GM18498 (cell line): ENCODE results near the gene MAN2B2.

Experiments used
- ATAC-seq: cut with Tn5 transposase; IDR thresholded peaks from one replicate; pipeline ENCODE4 v1.9.1; 2021; ENCODE audit warnings: mild to moderate bottlenecking, moderate library complexity; ENCODE audit not compliant: unreplicated experiment

The MAN2B2 gene

DNA sequence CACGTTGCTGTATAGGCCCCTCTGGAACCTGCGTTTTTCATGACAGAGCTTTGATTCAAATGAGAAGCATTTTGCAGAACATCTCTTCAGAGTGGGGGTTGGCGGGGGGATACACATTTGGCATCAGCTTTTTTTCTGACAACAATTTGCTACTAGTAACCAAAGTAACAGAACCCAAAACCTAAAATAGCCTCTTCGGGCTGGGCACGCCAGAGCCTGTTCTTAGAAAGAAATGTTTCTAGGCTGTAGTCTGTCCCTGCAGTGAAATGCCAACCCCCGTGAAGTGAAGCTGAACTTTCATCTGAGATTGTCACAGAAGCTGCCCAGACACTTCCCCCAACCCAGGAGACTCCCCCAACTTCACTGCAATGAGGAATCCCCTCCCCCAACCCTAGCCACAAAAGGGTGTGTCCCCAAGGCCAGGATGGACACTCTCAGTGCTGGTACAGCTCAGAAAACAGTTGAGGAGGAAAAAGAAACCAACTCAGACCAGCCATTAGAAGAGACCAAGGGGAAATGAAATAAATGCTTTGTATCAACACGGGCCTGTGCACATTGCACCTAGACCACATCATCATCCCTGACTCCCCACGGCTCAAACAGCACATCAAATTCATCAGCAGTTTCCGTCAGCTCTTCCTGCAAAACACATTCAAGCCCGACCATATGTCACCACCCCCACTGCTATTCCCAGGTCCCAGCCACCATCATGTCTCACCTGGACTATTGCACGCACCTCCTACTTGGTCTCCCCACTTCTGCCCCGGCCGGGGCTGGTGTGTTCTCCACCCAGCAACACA, 8.4 kb upstream of the MAN2B2 start:
- ATAC-seq: no peak

DNA sequence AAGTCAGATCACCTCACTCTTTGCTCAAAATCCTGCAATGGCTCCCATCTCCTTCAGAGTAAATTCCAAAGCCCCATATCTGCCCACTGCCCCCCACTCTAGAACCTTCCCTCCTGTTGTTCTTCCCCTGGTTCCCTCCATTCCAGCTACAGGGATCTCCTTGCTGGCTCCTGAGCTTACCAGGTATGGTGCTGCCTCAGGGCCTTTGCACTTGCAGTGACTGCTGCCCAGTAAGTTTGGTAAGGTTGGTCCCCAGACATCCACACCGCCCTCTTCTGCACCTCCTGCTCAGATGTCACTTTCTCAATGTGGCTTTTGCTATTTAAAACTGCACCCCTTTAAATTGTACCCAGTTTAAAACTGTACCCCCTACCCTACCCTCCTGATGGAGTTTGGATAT, 7.8 kb upstream of the MAN2B2 start:
- no peak for ATAC-seq

DNA sequence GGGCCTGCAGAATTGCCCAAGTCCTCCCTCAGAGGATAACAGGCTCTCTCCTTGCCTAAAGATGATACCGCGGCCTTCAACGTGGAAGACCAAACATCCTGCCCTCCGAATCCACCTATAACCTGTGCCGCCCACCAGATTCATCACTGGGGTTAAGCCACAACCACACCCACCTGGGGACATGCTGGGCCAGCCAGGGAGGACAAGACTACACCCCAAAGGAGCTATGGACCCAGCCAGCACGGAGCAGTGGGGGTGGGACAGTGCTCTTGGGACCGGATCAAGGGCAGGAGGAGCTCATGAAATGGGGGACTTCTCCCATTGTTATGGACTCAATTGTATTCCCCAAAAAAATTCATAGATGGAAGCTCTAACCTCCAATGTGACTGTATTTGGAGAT, 6.8 kb upstream of the MAN2B2 start:
- ATAC-seq: no peak

DNA sequence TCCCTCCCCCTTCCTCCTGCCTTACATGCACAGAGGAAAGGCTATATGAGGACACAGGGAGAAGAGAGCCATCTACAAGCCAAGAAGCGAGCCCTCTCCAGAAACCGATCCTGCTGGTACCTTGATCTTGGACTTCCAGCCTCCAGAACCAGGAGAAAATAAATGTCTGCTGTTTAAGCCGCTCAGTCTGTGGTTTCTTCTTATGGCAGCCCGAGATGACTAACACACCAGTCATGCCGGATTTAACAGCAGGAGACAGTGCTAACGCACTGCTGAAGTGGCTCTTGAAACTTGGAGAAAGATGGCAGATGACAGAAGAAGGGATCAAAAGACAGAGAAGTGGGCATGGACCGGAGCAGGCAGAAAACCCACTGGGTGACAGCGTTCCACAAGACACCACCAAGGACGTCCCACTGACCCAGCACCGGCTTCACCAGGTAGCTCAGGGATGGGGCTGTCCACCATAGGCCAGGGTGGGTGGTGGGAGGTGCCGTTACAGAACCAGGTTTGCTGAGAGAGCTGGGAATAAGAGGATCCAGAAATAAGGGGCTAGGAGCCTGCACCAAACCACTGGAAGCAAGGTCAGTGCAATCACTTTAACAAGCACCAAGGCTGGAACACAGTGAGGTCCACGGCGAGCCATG, 6.2 kb upstream of the MAN2B2 start:
- no peak for ATAC-seq

DNA sequence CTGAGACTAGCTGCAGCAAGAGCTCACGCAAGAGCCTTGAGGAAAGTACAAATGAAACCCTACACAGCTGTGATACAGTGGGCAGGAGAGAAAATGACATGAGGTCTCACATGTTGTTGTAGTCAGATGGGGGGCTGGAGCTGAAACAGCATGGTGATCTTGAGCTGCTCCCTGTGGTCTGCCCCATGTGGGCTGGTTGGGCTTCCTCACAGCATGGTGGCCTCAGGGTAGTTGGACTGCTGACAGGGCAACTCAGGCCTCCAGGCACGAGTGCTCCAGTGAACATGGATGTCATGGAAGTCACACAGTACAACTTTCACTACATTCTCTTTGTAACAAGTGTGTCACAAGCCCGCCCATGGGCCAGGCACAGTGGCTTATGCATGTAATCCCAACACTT, 3.4 kb upstream of the MAN2B2 start:
- no peak for ATAC-seq

DNA sequence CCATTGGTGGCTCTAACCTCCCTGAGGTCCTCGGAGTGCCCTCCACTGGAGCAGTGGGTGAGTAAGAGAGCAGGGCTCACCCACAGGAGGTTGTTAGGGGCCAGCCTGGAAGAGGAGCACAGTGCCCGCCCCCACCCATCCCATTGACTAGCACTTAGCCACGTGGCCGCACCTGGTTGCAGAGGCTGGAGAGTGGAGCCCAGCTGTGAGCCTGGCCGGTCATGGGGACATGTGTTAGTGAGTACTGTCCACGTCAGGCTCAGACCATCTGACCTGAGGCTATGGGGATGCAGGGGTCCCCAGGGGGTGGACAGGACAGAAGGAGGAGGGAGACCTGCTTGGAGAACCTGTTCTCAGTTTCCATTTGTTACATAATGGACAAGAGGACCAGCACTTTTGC, 1.4 kb upstream of the MAN2B2 start:
- ATAC-seq: no peak

DNA sequence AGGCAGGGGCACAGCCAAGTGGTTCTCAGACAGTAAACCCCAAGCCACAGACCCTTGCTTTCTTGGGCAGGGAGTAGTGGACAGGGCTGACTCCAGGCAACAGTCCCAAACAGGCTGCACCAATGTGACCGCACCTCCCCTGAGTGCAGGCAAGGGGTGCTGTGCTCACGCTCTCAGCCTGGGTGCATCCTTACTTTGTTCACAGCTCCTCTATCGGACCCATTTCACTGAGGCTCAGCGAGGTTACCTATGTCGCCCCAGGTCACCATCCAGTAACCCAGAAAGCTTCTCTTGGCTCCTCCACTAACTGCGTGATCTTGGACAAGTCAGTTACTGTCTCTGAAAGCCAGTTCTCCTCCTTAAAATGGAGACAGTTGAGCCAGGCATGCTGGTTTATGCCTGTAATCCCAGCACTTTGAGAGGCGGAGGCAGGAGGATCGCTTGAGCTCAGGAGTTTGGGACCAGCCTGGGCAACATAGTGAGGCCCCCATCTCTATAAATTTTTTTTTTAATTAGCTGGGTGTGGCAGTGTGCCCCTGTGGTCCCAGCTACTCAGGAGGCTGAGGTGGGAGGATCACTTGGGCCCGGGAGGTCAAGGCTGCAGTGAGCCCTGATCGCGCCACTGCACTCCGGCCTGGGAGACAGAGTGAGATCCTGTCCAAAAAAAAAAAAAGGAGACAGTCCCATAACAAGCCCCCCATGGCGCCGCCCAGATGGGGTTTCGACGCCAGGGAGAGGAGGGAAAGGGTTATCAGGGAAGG, 823 bp upstream of the MAN2B2 start:
- no peak for ATAC-seq

DNA sequence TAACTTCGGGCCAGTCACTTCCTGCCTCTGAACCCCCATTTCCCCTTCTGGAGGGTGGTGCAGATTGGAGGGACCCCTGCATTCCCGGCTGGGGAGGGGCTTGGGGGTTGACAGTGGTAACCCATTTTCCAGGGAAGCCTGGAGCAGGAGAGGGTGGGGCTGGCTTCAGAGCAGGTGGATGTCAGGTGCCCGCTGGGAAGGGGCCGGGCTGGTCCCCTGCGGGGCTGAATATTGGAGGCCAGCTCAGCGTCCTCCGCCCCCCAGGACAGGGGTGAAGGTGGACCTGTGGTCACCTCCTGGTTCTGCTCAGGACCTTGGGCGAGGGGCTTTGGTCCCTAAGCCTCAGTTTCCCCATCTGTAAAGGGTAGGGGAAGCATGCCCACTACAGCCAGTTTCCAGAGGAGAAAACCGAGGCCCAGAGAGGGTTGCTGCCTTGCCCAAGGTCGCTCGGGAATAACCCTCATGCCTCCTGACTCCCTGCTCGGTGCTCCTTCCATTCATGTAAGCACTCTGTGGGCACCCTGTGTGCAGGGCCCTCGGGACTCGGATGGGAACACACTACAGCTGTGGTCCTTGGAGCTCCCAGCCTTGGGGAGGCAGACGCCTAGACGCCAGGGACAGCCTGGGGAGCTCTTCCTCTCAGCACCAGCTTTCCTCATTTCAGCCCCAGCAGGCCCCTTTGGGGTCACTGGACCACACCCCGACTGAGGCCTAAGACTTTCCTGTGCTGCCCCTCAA, 683 bp downstream of the MAN2B2 start:
- ATAC-seq: no peak

DNA sequence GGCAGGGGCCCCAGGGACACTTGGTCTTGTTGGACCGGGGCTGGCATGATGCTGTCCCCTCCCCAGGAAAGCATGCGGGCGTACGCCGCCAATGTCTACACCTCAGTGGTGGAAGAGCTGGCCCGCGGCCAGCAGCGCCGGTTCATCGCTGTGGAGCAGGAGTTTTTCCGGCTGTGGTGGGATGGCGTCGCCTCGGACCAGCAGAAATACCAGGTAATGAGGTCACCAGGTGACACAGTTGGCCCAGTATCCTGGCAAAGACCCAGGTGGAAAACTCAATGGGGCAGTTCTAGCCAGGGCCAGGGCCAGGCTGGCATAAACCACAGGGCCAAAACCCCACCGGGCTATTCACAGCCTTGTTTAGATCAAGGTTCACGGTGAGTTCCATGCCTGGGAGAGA, 1.5 kb downstream of the MAN2B2 start:
- ATAC-seq: no peak

DNA sequence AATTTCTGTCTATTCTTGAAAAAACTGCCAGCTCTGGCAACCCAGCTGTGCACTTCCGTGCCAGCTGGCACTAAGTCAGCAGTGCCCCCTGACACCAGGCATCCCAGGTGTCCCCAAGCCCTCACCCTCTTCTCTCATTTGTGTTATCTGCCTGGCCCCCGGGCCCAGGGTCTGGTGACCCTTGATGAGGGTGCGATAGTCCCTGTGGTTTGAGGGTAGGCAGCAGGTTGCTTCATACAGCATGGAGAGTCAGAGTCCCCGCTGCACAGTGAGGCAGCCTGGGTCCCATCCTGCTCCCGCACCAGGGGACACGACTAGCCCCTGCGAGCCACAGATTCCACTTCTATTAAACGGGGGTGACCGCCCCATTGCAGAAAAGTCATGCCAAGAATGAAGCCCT, 1.9 kb downstream of the MAN2B2 start:
- no peak for ATAC-seq

DNA sequence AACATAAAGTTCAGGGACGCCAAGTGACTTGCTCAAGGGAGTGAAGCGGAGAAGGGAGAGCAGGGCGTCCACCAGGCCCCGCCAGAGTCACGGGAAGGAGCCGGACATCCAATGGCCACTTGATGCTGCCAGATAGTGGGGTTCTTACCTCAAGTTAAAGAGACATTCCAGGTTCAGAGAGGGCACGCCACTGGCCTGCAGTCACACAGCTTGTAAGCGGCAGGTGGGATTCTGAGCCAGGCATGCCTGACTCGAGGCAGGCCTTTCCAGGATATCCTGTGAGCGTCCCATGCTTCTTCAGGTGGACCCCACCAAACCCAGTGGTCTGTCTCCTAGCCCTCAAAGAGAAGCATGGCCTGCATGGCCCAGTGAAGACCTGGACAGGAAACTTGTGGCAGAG, 2.4 kb downstream of the MAN2B2 start:
- no peak for ATAC-seq

DNA sequence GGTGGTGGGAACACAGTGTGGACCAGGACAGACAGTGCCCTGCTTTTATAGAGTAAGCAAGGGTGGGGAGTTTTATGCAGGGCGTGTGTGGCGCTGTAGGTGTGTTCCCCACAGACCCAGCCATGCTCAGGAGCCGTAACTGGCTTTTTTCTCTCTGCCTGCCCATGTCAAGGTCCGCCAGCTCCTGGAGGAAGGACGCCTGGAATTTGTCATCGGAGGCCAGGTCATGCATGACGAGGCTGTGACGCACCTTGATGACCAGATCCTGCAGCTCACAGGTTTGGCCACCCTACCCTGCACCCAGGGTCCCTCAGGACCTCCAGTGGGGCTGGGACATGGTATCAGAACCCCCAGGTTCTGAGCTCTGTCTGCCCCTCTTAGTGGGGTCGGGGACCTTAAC, 3.2 kb downstream of the MAN2B2 start:
- no peak for ATAC-seq

DNA sequence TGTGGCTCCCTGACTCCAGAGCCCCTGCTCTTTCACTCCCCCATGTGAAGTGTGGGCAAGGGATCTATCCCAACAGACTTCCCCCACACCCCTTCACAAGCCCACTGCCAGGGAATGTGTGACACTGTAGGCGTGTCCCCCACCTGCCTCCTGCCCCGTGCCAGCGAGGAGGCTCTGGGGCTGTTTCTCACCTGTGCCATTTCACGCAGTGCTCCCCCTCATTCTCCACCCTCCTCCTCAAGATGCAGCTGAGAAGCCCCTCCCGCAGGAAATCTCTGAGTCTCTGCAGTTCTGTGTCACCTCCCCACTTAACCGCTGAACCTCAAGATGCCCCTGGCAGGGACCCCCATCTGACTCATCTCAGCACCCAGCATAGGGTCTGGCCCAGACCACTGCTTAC, 5.4 kb downstream of the MAN2B2 start:
- no peak for ATAC-seq

DNA sequence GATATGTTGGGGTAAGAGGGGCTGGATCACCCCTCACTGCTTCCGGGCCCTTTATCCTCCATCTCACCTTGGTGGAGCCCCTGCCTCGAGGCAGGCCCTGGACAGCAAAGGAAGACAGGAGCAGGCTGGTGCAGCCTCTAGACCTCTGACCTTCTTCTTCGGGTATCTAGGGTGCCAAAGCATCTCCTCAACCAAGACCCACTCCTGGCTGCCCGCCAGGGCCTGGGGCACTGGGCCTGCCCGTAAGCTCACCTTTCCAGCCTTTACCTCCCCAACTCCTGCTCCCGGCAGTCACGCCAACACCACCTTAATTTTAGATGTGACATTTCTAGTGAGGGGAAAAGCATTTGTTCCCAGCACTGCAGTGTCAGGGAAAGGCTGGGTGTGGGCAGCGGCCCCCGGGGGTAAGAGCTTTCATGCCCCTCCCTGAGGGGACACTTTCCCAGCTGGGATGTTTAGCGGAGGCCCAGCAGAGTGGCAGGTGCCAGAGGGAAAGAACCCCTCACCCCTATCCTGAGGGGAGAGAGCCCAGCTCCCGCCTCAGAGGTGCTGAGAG, 6.7 kb downstream of the MAN2B2 start:
- no peak for ATAC-seq

DNA sequence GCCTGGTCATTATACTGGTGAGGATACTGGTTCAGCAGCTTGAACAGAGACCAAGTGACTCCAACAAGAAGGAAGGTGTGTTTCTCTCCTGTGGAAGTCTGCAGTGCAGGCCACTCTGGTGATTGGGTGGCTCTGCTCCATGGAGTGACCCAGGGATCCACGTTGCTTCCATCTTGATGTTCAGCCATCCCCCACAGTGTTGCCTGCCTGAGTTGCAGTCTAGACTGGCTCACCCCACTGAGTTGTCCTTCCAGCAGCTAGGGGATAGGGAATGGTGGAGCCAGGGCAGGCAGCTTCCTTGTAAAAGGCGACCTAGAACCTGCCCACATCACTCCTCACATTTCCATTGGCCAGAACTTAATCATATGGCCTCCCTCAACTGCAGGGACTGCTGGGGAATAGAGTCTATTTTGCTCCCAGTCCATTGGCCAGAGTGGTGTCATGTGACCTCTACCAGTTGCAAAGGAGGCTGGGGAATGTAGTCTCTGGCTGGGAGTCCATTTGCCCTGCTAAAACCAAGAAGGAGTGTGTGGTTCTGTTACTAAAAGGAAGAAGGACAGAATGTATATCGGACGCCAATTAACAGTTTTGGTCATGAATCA, 8.0 kb downstream of the MAN2B2 start:
- ATAC-seq: no peak

DNA sequence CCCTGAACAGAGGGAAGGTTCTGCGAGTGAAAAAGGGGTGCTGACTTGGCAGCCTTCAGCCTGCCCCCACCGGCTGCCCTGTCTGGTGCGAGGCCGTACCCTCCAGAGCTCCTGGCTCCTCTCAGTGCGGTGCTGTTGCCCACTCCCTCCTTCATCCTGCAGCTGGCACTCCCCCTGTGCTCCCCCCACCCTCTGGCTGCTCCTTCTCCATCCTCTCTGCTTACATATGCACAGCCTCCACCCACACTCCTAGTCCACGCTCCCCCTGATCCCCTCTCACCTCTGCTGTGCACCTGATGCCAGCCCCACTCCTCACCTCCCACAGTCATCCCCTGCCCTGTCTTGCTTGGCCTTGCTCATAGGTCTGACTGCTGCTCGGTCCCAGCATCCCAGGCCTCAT, 9.9 kb downstream of the MAN2B2 start:
- ATAC-seq: no peak

DNA sequence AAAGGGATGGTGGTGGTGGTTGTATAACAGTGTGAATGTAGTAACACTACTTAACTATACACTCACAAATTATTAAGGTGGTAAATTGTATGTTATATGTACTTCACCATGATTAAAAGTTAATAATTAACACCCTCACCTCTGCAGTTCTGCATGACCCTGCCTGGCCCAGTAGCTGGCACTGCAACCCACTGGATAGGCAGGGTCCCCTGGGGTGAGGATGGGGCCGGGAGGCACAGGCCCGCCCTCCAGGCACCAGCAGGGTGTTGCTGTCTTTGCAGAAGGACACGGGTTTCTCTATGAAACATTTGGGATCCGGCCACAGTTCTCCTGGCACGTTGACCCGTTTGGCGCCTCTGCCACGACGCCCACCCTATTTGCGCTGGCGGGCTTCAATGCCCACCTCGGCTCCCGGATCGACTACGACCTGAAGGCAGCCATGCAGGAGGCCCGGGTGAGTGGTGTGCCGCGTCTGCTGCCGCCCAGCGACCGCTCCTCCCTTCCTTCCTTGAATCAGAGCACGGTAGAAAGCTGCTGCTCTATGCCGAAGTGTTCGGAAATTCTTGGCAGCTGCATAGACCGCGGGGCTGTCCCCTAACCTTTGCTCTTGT, 11.8 kb downstream of the MAN2B2 start:
- no peak for ATAC-seq

DNA sequence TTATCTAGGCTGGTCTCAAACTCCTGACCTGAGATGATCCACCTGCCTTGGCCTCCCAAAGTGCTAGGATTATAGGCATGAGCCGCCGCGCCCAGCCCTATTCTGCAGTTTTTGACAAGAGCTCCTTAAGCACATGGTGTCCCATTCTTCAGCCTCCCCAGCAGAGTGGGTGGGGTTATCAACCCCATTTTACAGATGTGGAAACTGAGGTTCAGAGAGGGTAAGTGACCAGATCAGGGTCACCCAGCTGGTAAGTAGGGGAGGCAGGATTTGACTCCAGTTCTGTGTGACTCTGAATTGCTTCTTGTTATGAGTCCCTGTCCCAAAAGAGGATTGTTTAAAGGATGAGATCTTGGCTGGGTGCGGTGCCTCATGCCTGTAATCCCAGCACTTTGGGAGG, 14.5 kb downstream of the MAN2B2 start:
- no peak for ATAC-seq

DNA sequence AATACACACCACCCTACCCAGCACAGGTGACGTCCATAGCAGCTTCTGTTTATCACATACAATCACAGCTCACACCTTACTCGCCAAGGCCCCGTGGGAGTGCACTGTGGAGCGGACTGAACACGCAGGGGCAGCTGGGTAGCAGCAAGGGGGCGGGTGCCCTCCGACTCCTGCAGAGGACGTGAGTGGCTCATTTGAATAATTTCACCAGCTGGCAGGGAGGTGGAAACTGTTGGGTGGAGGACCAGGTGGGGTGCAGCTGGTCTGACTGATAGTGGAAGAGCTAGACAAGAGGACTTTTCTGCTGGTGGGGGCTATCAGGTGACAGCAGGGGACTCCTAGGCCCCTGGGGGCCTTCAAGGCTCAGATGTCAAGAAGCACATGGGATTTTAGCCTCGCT, 16.3 kb downstream of the MAN2B2 start:
- peak; percentile 63 for ATAC-seq

DNA sequence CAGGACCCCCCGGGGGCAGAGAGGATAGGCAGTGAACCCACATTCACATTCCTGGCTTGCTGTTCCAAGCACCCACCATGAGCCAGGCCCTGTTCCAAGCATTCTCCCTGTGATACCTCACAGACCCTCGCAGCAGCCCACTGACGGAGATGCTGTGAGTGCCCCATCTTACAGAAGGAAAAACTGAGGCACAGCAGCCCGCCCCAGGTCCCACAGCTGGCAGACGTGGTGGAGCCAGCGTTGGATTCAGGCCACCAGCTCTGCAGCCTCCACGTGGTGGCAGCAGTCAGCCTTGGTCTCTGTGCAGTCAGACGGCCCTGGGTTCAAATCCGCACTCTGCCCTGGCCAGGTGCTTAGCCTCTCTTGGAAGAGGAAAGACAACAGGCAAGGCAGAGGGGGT, 16.8 kb downstream of the MAN2B2 start:
- no peak for ATAC-seq
